Stimulated activated CD8-positive, alpha-beta memory T cell treated with anti-CD3 and anti-CD28 coated beads, Interleukin-12 subunit alpha, Interleukin-12 subunit beta, amount 100 ng/mL, for 24 hours (primary cell): Measurements from ENCODE around the gene AHSG.

Experiments
- DNase-seq: peaks from one replicate; pipeline ENCODE4 v3.0.0-alpha.2; 2020; ENCODE audit errors: extremely low read depth

AHSG gene

DNA sequence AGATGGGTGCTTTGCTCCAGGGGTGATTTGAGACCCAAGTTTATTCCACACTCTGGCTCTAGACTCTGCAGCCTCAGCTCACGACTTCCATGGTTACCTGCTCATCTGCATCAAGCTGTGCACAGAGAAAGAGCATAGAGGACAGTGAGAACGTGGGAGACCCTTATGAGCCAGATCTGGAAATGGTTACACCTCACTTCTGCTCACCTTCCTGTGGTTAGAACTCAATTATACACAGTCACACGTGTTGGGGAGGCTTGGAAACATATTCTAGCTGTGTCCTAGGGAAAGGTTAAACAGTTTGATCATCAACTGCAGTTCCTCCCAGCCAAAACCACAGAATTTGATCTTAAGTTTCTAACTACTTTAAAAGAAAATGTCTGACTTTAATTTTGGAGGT lies 29.2 kb downstream of the AHSG start:
- DNase-seq = no peak

DNA sequence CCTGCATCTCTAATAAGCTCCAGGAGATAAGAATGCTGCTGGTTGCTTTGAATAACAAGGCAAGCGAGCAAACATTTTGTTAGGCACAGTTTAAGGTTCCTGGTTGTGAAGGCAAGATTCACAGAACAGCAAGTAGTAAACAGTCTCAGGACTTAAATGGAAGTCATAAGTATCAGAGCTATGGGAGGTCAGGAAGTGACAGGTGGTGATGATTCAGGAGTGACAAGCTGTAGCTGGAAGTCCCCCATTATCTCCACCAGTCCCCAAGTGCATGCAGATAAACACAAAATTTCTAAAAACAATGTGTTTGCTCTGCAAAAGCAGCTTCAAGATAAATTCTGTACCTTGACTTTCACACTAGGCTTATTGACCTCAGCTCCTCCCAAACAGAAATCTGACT lies 30.6 kb downstream of the AHSG start:
- no peak for DNase-seq

DNA sequence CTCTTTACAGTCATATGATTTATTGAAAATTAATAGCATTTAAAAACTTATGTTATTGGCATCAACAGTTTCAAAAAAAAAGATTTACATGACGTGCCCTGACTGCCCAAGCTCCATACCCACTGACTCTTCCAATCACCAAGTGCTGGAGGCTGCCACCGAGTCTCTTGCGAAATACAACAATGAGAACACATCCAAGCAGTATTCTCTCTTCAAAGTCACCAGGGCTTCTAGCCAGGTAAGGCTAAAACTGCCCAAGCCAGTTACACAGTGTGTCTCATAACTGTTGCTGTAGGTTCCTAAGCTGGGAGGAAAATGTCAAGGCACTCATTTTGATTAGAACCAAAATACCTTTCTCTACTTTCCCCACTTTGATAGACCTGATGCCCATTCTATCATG lies 31.8 kb downstream of the AHSG start:
- DNase-seq = no peak

DNA sequence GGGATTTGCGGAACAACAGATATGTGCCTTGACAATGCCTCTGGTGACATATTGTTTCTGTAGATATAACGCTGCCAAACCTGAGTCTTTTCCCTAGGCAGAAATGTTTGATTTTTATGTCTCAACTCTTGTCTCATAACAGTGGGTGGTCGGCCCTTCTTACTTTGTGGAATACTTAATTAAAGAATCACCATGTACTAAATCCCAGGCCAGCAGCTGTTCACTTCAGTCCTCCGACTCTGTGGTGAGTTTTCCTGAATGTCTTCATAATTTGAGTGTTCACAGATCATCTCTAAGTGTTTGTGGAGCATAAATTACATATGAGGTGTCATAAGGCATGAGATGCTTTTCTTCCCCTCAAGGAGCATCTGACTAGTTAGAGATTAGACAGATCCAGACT lies 33.2 kb downstream of the AHSG start:
- no peak for DNase-seq

DNA sequence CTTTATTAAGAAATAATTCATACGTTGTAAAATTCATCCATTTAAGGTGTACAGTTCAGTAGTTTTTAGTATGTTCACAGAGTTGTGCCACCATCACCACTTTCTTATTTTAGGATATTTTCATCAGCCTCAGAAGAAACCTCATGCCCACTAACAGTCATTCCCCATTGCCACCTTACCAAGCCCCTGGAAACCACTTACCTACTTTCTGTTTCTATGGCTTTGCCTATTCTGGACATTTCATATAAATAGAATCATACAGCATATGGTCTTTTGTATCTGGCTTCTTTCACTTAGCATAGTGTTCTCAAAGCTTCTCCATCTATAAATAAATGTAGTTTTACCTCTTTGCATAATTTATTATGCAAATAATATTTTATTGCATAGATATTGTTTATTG lies 34.0 kb downstream of the AHSG start:
- DNase-seq = no peak

DNA sequence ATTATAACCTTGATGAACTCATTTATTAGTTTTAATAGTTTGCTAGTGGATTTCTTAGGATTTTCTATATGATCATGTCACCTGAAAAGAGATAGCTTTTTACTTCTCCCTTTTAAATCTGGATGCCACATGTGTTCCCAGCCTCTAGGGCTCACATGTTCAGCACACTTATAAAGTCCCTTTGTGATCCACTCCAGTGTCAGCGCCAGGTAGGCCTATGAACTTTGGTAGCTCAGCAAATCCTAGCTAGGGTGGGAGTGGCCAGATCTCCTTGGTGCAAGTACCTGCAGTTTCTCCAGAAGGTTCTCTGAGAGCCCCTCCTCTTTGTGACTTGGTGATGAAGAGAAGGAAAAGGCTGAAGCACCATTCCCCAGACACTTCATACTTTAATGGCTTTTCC lies 36.0 kb downstream of the AHSG start:
- no peak for DNase-seq

DNA sequence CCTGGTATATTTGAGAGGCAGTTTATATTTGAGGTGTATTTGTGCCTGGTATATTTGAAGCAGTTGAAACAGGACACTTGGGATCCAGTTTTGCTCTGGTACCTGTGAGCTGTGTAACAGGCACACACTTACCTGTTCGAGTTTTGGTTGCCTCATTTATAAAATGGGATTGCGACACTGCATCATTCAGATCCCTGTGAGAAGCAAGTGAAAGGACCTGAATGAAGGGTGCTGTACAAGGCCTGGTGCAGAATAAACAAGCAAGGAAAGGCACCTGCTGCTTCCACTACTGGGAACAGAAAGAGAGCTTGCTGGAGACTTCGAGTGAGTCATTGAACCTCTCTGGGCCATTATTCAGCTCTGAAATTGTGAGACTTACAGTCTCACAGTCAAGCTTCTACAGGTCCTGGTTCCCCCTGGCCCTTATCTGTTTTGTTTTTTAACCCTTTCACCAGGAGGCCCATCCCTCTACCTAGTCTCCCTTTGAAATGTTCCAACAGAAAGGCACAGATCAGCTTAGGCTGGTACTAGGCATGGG lies 38.9 kb downstream of the AHSG start:
- DNase-seq = no peak

DNA sequence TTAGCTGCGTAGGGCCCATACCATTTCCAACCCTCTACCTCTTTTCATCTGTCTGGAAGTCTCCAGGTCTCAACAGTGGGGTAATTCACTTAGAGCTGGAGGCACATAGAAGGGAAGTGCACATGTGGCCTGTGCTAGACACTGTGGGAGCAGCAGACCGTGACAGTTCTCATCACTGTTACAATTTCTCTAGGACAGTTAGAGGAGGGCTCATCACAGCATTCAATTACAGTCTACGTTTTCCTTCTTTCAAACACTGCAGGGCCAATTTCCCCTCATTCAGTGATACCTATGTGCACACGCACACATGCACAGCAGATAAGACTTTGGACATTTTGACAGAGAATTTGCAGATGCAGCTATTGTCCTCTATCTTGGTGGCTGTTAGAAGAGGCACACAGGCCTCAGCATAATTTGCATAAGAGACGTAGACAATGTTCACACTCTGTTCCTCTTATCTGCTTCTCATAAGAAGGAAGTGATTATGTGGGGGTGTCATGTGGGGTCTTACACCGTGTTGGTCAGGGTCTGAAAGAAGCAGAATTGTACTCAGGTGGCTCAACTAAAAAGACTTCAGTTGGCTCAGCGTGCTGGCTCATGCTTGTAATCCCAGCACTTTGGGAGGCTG lies 40.3 kb downstream of the AHSG start:
- DNase-seq = no peak

DNA sequence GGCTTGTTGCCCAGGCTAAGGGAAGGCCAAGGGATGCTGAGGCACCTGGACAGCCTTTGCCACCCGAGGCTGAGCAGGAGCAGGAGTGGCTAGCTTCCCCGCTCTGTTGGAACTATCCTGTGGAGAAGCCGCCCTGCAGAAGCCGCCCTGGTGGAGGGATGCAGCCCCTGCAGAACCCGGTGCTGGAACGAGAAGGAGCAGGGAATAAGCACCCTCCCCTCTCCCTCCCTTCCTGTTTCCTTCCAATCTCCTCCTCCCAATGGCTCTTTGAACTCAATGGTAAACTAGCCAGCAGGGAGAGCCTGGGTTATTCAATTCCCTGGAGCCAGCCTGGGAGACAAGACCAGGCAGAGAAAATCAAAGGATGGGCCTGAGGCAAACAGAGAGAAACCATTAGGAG lies 41.1 kb downstream of the AHSG start:
- DNase-seq = no peak

DNA sequence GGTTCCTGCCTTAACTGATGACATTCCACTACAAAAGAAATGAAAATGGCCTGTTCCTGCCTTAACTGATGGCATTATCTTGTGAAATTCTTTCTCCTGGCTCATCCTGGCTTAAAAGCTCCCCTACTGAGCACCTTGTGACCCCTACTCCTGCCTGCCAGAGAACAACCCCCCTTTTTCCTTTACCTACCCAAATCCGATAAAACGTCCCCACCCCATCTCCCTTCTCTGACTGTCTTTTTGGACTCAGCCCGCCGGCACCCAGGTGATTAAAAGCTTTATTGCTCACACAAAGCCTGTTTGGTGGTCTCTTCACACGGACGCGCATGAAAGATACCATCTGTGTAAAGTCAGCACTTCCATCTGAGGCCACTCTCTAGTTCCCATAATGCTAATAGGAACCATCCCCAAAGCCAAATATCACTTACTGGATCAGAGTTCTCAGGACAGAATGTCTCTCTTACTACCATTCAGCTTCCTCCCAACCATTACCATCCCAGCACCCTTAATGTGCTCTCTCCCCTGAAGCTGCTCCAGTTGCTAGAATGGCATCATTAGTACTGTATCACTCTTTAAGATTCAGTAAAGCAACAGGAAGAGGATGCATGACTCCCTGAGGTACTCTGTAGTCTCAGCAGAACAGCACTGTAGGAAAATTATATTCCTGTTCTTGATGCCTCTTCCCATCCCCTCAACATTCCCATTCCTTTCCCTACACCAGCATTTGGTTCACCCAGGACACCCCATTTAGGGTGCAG lies 50.7 kb downstream of the AHSG start:
- DNase-seq = no peak

DNA sequence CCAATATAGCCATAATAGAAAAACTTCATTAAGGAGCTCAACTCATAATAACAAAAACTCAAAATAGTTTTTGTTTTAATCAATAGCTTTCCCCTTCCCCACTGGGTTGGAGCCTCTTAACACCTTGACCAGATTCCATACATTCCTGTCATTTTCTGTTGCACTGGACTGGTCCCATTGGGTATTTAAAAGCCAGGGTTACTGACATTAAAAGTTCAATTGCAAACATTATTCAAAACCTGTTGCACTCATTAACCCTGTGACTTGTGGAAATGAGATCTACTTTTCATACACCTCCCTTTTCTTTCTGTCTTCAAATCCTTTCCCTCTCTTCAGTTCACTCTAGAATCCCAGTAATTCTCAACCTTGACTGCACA lies 51.2 kb downstream of the AHSG start:
- no peak for DNase-seq

DNA sequence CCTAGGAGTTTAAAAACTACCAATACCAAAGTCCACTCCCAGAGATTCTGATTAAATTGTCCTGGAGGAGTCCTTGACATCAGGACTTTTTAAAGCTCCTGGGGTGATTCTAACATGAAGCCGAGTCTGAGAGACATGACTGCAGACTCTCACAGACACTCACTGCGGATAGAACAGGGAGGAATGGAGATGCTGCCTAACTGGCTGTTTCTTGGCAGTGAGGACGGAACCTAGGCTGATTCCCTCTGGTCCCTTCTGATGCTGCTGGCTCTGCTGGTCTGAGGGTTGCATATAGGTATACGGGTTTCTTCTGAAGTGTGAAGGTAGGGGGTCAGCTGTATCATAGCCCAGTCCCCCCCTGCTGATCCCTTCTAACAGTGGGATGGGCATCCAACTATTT lies 51.6 kb downstream of the AHSG start:
- DNase-seq = no peak

DNA sequence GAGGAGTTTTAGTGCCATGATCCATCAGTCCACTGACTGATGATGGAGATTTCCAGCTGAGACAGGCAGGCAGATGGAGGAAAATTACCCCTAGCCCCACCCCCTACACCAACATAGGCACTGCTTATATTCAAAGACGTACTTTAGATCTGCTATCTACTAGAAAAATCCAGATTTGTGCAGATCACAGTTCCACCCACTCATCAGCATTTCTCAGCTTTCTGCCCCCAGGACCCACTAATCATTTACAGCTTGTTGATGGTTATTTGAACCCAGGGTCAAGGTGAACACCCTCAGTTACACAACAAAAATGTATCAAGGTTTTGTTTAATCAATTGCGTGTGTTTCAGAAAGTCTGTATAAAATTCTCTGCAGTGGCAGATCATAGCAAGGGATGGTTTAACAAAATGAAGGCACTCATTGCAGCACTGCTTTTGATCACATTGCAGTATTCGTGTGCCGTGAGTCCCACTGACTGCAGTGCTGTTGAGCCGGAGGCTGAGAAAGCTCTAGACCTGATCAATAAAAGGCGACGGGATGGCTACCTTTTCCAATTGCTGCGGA lies 52.8 kb downstream of the AHSG start, which contains the start of gene HRG:
HRG (plus strand) TSS at position 390 of the 564 bp plus-strand sequence; CDS start at position 408, 18 bp downstream.
- DNase-seq = no peak

DNA sequence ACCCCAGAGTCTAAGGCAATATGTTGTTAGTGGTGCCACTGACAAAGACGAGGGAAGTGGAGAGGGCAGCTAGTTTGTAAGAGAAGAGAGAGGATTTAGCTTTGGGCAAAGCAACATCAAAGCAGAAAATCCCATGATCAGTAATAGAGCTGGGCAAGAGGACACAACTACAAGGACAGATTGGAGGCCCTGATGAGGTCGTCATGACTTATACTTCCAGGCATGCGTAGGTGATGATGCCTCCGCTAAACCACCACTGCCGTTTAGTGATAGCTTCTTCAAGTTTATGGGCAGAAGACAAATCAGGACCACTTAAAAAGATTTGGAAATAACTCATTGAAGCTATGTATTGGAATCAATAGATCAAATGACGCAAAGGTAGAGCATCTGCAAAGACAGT lies 55.6 kb downstream of the AHSG start:
- no peak for DNase-seq

DNA sequence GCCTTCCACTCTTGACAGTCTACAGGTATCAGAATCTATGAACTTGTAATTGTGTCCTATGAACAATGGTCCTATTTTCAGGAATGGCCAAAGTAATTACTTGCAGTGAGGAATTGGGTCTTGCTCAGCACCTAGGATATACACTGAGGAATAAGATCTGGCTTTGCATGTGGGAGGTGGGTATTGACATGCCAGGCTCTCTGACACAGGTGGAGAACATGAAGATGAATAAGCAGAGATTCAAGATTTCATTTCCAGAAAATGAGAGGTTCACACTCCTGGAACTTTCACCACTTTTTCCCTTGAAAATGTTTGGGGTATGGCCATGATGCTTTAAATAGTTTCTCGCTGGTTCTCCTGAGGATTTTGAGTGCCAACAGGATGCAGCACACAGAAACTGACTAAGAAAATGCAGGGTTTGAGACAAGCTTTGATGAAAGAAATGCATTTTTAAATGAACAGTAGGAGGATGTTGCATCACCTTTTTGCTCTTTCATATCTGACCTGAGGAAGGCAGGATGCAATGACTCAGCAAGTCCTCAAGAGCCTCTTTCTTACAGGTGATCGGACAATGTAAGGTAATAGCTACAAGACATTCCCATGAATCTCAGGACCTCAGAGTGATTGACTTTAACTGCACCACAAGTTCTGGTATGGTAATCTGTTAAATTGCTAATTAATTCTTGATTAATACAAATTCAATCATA lies 56.7 kb downstream of the AHSG start:
- no peak for DNase-seq

DNA sequence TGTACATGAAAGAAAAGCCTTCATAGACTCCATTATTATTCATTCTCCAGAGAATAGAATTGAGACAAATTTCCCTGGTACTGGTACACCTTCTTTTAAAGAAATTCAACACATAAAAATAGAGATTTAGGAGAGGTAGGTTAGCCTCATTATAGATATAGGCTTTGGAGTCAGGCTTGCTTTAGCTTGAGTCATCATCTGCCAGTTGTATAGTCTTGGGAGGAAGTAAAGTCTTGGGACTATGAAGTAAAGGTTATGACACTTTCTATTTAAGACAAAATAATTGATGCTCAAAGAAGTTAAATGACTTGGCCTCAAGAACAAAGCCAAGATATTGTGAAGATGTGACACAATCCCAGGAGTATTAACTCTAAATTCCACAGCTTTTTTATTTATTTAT lies 57.3 kb downstream of the AHSG start:
- no peak for DNase-seq
